CD1c-positive myeloid dendritic cell (primary cell): ENCODE data around the gene PTX4.

Experiments
- DNase-seq: peaks from one replicate; pipeline ENCODE4 v3.0.0-alpha.2; 2016; ENCODE audit errors: extremely low spot score

The PTX4 gene

GRCh38 chr16:1459967-1460366, 28.8 kb downstream of the PTX4 start:
- no peak for DNase-seq

DNA sequence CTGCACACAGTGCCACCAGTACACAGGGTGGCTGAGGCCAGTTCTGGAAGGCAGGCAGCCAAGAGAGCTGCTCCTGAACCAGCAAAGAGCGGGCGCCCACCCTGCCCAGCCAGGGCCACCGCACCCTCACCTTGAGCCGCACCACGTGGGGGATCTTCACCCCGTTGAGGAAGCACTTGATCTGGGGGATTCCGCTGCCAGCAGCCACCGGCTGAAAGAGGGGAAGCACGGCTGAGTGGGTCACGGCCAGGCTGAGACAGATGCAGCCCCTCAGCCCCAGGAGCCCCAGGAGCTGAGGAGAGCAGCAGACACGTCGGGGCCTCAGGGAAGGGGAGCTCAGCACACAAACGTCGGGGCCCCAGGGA, 29.8 kb downstream of the PTX4 start:
- DNase-seq, result no peak

DNA sequence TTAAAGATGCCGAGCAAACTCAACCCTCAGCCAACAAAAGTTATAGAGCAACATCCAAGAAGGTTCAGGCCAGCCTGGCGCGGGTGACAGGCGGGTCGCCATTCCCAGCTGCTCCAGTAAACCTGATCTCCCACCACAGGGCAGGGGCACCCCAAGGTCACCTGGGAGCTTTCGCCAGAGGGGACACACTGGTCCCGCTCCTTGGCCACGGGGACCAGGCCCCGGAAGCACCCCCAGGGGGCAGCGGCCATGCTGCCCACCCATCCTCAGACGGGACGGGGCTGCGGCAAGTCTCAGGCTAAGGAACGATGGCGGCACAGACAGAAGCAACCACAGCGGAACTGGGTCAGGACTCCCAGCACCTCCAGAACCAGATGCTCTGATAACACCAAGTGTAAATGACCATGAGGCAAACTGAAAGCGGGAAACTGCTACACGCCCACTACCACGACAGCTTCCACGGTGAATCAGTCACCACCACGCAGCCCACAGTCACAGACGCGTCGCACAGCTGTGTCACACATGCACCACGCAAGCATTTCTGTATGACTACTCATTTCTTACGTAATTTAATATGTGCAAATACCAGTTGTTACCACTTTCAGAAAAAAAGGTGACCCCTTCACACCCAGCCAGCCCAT, 30.3 kb downstream of the PTX4 start:
- peak; percentile 73 for DNase-seq

DNA sequence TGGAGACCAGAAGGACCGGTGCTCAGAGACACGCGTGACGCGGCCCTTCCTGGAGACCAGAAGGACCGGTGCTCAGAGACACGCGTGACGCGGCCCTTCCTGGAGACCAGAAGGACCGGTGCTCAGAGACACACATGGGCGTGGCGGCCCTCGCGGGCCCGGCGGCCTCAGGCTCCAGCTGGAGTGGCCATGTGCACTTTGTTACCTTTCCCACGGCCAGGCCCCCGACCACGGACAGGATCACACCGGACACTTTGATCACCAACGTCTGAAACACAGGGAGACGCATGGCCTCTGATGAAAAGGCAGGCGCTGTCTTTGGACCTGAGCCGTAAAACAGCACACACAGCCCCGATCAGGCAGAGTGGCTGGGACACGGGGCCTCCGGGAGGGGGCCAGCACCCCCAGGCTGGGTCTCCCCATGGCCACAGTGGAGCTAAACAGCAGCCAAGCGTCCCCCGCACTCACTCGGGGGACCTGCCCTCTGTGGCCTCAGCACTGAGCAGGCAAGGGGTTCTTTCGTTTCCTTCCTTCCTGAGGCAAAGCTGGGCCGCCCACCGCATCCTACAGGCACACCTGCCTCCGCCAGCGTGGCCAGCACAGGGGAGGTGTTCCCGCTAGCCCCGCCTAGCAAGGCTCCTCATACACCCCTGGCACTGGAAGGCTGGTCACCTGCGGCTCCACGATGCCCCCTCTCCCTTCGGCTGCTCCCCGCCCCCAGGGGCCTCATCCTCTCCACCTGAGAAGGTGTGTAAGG, 31.1 kb downstream of the PTX4 start:
- no peak for DNase-seq

- DNase-seq, result no peak
Measured at GRCh38 chr16:1456951-1457350, 31.8 kb downstream of the PTX4 start.

DNA sequence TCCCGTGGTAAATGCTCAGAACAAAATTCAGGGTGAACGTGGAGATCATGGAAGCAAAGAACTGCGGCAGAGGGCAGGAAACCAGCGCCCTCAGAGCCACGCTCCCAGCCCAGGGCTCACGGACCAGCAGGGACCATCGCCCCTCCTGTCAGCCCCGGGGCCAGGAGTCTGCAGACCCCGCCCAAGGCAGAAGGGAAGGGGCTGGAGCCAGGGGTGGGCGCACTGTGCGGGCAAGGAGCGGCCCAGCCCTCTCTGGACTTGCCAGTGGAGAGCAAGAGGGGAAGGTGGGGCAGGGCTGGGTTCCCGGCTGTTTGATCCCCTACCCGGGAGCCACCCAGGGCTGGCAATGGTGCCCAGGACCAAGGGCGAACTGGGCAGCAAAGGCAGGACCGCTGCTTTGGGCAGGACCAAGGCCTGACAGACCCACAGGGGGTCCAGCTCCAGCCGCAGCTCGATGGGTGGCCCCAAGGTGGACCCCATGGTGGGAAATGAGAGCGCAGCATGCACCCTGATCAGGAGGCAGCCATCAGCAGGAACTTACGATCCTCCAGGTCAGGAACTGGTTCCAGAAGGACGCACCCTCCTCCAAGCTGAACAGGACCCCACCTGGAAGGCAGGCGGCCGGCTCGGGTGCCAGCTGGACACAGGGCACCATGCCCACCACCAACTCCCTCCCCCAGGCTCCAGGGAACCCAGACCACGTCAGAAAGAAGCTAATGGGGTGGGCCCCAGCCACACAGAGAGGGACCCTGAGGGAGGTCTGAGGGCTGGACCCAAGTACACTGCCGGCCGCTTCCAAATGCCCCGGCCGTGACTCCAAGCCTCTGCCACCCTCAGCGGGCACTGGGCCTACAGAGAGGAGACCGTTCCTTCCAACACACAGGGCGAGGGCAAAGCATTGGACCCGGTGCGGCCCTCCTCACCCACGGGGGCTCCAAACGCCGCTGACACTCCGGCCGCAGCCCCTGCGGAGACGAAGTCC, 33.3 kb downstream of the PTX4 start:
- DNase-seq, result no peak

- no peak for DNase-seq
Measured at GRCh38 chr16:1454561-1454960, 34.2 kb downstream of the PTX4 start.

DNA sequence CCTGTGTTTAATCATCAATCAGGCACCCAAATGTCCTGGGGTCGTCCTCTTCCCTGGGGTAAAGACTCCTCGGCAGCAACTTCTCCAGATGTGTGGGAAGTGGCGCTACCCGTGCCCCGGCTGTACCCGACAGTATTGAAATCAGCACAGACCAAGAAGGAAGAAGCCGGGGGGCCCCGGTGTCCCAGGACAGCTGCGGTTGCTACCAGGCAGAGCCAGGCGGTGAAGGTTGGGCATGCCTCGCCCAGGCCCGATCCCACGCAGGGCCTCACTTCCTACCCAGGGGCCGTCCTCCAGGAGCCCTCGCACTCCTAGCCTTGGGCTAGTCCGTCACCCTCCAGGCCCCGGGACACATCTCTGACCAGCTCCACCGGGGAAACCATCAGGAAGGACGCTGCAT, 35.4 kb downstream of the PTX4 start:
- DNase-seq, result no peak

GRCh38 chr16:1452530-1452929, 36.2 kb downstream of the PTX4 start:
- DNase-seq, result no peak

- no peak for DNase-seq
Measured at GRCh38 chr16:1451702-1452392, 36.9 kb downstream of the PTX4 start.

GRCh38 chr16:1450841-1451240, 37.9 kb downstream of the PTX4 start:
- no peak for DNase-seq

- no peak for DNase-seq
Measured at GRCh38 chr16:1450218-1450617, 38.5 kb downstream of the PTX4 start.

- DNase-seq, result no peak
Measured at GRCh38 chr16:1449201-1449788, 39.4 kb downstream of the PTX4 start.

GRCh38 chr16:1448536-1449116, 40.1 kb downstream of the PTX4 start:
- no peak for DNase-seq

GRCh38 chr16:1447965-1448364, 40.8 kb downstream of the PTX4 start:
- no peak for DNase-seq

GRCh38 chr16:1446296-1447080, 42.3 kb downstream of the PTX4 start:
- DNase-seq, result no peak

- DNase-seq, result no peak
Measured at GRCh38 chr16:1445518-1446203, 43.1 kb downstream of the PTX4 start.

- no peak for DNase-seq
Measured at GRCh38 chr16:1444730-1445517, 43.8 kb downstream of the PTX4 start.
